WTC11 (cell line): Measurements from ENCODE around the gene XKR3.
"Not testable (repeated sequence)": the region's sequence is repeated elsewhere in the genome, so short reads cannot be mapped to it uniquely, and the experiment has no call there.

Source experiments
- FOXJ3 ChIP-seq: sonication (generic); formaldehyde crosslinking; IDR thresholded peaks from 2 replicates; pipeline ENCODE4 v1.9.0; 2021; ENCODE audit warnings: missing genetic modification reagents, mild to moderate bottlenecking, borderline replicate concordance
- ZNF232 ChIP-seq: sonication (generic); formaldehyde crosslinking; IDR thresholded peaks from 2 replicates; pipeline ENCODE4 v1.8.0; 2022; ENCODE audit warnings: mild to moderate bottlenecking, missing genetic modification reagents
- TF ChIP-seq, protein P1 (sequence below): fragments of 200-600 bp; IDR thresholded peaks from 2 replicates; pipeline ENCODE4 v1.8.0; 2022; ENCODE audit warnings: antibody characterized with exemption

DNA sequence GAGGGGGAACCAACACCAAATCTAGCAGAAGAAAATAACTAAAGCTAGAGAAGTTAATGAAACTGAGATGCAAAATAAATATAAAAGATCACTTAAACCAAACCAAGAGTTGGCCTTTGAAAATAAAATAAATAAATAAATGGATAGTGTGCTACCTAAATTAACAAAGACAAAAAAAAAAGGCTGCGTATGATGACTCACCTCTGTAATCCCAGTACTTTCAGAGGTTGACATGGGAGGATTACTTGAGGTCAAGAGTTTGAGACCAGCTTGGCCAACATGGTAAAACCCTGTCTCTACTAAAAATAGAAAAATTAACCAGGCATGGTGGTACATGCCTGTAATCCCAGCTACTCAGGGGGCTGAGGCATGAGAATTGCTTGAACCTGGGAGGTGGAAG lies 29.7 kb downstream of the XKR3 start:
- not testable (repeated sequence) for TF ChIP-seq FOXJ3, ZNF232 (CRISPR knock-in tag)
- TF ChIP-seq, protein P1, sequence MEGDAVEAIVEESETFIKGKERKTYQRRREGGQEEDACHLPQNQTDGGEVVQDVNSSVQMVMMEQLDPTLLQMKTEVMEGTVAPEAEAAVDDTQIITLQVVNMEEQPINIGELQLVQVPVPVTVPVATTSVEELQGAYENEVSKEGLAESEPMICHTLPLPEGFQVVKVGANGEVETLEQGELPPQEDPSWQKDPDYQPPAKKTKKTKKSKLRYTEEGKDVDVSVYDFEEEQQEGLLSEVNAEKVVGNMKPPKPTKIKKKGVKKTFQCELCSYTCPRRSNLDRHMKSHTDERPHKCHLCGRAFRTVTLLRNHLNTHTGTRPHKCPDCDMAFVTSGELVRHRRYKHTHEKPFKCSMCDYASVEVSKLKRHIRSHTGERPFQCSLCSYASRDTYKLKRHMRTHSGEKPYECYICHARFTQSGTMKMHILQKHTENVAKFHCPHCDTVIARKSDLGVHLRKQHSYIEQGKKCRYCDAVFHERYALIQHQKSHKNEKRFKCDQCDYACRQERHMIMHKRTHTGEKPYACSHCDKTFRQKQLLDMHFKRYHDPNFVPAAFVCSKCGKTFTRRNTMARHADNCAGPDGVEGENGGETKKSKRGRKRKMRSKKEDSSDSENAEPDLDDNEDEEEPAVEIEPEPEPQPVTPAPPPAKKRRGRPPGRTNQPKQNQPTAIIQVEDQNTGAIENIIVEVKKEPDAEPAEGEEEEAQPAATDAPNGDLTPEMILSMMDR: not testable (repeated sequence)
